HG02623 (cell line): ENCODE data around the gene RANBP17.
"Not testable (repeated sequence)": the region's sequence is repeated elsewhere in the genome, so short reads cannot be mapped to it uniquely, and the experiment has no call there.

Source experiments
- ATAC-seq: cut with Tn5 transposase; IDR thresholded peaks from one replicate; pipeline ENCODE4 v1.9.1; 2021; ENCODE audit warnings: moderate library complexity; ENCODE audit not compliant: unreplicated experiment

RANBP17 gene

DNA sequence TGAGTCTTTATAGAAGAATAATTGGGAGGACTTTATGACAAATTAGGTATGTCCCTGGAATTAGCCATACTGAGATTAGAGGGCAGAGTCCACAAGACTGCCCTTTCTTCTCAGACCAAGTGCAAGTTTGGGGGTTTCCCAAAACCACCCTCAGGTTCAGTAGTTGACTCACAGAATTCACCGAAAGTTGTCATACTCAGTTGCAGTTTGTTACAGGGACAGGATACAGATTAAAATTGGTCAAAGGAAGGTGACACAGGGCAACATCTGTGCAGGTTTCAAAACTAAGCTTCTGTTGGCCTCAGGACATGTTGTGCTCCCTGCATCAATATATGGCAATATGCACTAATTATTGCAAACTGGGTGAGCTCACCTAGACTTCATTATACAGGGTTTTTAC lies 3.8 kb downstream of the RANBP17 start:
- ATAC-seq = peak; percentile 66

DNA sequence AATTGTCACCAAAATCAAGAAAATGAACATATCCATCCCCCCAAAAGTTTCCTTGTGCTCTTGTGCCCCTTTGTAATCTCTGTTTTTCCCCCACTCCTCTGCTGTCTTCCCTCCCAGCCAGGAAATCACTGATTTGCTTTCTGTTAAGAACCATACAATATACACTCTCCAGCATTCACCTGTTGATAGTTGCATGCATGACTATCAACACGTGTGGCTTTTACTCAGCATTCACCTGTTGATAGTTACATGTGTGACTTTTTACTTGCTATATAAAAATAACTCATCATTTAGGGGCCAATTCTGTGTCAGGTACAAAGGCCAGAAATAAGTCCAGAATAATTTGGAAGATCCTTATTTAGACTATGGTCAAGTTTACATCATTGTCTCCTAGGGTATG lies 6.0 kb downstream of the RANBP17 start:
- no peak for ATAC-seq

- not testable (repeated sequence) for ATAC-seq
These were observed 8.6 kb downstream of the RANBP17 start for GRCh38 chr5:170870390-170870789.

DNA sequence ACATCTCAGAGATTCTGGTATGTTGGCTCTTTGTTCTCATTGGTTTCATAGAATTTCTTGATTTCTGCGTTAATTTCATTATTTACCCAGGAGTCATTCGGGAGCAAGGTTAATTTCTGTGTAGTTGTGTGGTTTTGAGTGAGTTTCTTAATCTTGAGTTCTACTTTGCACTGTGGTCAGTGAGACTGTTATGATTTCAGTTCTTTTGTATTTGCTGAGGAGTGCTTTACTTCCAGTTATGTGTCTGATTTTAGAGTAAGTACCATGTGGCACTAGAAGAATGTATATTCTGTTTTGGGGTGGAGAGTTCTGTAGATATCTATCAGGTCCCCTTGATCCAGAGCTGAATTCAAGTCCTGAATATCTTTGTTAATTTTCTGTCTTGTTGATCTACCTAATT lies 12.2 kb downstream of the RANBP17 start:
- ATAC-seq = no peak

- ATAC-seq = no peak
These were observed 14.0 kb downstream of the RANBP17 start for GRCh38 chr5:170875811-170876210.

GRCh38 chr5:170880084-170880483 lies 18.3 kb downstream of the RANBP17 start:
- no peak for ATAC-seq

DNA sequence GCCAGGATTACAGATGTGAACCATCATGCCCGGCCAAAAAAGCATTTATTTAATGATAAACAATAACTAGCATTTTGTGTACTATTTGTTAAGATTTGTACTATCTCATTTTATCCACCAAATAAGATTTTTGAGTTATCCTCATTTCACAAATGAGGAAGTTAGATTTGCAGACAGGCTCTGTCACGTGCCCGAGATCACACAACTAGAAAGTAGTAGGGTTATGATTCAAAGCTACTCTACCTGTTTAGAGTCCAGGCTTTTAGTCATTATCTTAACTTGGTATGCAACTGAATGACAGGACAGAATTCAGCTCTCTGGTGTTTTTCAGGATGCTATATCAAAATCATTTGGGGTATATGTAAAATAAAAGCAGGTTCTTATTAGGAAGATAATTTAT lies 20.5 kb downstream of the RANBP17 start:
- ATAC-seq = no peak

DNA sequence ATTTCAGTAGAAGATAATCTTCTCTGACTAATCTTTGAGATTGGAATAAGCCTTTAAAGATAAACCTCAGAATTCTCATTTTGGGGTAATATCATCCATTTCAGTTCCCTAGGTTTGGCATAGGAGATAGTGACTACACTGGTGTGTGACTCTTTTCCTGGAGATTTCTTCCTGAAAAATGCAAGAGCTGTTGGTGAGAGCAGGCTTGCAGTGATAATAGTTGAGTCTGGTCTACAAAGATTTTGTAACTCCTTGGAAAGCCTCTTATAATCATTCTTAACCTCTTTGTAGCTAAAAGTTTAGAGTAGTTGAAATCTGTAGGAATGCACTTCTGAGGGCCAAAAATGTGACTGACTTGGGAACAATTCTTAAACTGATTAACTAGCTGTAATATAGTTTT lies 23.4 kb downstream of the RANBP17 start:
- no peak for ATAC-seq

DNA sequence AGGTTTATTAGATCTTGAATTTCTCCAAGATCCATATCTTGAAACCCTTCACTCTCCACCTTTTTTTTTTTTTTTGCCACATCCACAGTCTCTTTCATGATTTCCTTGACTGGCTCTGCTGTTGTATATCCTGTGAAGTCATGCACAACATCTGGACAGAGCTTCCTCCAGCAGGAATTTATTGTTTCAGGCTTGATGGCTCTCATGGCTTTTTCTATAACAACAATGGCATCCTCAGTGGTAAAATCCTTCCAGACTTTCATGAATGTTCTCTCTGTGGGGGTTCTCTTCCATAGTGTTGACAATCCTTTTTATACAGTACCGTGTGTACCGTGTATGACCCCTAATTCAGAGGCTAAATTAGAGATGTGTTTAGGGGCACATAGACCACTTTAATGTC lies 24.0 kb downstream of the RANBP17 start:
- ATAC-seq = no peak

DNA sequence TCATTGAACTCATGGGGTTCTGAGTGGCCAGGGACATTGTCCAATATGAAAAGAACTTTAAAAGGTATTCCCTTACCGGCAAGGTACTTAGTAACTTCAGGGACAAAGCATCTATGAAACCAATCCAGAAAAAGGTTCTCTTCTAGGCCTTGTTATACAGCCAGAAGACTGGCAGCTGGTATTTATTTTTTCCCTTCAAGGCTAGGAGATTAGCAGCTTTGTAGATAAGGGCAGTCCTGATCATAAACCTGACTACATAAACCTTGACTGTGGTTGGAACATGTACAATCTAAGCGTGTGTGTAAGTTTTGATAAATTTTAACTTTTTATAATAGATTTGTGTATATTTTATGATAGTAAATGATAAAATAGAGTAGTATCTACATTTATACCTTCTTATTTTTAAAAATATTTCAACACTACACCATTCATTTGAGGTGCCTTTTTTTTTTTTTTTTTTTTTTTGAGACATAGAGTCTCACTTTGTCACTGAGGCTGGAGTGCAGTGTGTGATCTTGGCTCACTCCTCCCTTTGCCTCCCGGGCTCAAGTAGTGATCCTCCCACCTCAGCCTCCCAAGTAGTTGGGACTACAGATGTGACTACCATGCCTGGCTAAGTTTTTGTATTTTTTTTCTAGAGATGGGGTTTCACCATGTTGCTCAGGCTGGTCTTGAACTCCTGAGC lies 24.5 kb downstream of the RANBP17 start:
- no peak for ATAC-seq

DNA sequence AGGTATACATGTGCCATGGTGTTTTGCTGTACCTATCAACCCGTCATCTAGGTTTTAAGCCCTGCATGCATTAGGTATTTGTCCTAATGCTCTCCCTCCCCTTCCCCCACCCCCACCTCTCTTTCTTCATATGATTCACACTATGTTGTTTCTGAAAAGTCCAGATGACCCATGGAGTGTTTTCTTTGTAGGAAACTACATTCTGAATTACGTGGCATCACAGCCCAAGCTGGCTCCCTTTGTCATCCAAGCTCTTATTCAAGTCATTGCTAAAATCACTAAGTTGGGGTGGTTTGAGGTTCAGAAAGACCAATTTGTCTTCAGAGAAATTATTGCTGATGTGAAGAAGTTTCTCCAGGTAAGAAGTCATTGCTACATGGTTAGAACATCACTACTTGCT lies 30.4 kb downstream of the RANBP17 start:
- ATAC-seq = no peak

GRCh38 chr5:170894665-170895064 lies 32.8 kb downstream of the RANBP17 start:
- no peak for ATAC-seq

GRCh38 chr5:170896779-170897178 lies 35.0 kb downstream of the RANBP17 start:
- ATAC-seq = no peak

DNA sequence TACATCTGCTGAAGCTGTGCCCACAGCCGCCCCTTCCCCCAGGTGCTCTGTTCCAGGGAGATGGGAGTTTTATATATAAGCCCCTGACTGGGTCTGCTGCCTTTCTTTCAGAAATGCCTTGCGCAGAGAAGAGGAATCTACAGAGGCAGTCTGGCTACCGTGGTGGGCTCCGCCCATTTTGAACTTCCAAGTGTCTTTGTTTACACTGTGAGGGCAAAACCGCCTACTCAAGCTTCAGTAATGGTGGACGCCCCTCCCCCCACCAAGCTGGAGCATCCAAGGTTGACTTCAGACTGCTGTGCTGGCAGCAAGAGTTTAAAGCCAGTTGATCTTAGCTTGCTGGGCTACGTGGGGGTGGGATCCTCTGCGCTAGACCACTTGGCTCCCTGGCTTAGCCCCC lies 41.3 kb downstream of the RANBP17 start:
- ATAC-seq = no peak

DNA sequence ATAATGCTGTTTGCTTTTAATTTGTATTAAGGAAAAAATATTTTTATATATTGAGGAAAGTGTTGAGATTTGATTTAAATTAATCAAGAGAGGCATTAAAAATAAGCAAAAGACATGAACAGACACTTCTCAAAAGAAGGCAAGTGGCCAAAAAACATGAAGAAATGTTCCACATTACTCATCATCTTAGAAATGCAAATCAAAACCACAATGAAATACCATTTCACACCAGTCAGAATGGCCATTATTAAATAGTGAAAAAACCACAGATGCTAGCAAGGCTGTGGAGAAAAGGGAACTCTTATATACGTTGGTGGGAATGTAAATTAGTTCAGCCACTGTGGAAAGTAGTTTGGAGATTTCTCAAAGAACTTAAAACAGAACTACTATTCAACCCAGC lies 45.9 kb downstream of the RANBP17 start:
- ATAC-seq = no peak

DNA sequence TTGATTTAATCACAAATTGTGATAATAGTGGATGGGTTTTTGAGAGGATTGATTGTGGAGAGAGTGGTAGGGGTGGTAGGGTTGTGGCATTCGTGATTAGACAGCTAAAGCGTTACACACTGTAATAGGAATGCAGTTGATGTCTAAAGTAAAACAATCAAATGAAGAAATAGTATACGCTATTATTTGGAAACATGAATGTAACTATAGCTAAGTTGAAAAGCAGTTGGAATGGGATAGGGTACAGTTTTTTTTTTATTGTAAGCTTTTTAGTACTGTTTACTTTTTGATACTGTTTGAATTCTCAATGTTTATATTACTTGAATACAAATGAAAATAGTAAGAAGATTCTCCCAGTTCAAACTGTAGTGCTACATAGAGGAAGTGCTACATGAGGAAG lies 51.8 kb downstream of the RANBP17 start:
- no peak for ATAC-seq

DNA sequence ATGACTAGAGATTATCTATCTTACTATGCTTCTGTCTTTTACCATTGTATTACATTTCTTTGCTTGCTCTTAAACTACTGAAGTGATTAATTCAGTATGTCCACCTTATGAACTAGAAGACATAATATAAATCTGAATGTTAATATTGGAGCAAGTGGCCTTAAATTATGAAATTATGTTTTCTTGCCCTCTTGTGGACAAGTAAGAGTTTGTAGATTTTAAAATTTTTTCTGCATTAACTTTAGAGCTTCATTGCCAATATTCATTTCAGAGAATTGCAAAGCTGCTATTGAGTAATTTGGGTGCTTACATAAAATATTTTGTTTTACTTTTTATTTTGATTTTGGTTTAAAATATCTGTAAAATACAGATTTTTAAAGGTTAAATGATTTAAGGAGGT lies 55.3 kb downstream of the RANBP17 start:
- no peak for ATAC-seq

- ATAC-seq = no peak
These were observed 58.4 kb downstream of the RANBP17 start for GRCh38 chr5:170920196-170920595.

- not testable (repeated sequence) for ATAC-seq
These were observed 60.5 kb downstream of the RANBP17 start for GRCh38 chr5:170922331-170922730.

- no peak for ATAC-seq
These were observed 62.2 kb downstream of the RANBP17 start for GRCh38 chr5:170923910-170924620.

- not testable (repeated sequence) for ATAC-seq
These were observed 73.9 kb downstream of the RANBP17 start for GRCh38 chr5:170935534-170936218.

GRCh38 chr5:170937072-170937471 lies 75.3 kb downstream of the RANBP17 start:
- ATAC-seq = no peak
